AG04450 (cell line): ENCODE results near the gene C17orf67. TPM values are rescaled to one million over a fixed set of nuclear protein-coding genes. Genes with fewer than 3 reads are reported as not detected.

Source experiments
- CTCF ChIA-PET: fragments of 300-600, 350-600 bp; formaldehyde crosslinking; extraction: SDS; loops from one replicate; lab custom pipeline; 2022; ENCODE audit warnings: antibody characterized with exemption, inconsistent platforms; lab: Charles Lee
- POLR2A ChIA-PET: fragments of 350-600 bp; formaldehyde crosslinking; extraction: SDS; loops from one replicate; lab custom pipeline; 2021; ENCODE audit warnings: antibody characterized with exemption, inconsistent platforms; lab: Yijun Ruan, JAX
- DNase-seq: peaks from one replicate; pipeline ENCODE4 v3.0.0-alpha.2; 2011; ENCODE audit warnings: low read depth, low spot score
- H3K27ac ChIP-seq: one replicate; pipeline ENCODE4 v1.5.1; 2012; ENCODE audit warnings: low read depth, low read length, control low read depth
- H3K27me3 ChIP-seq: one replicate; pipeline ENCODE4 v1.6.0; 2012; ENCODE audit warnings: low read length; ENCODE audit not compliant: control insufficient read depth, insufficient read depth
- H3K4me3 ChIP-seq: 2 replicates; pipeline ENCODE4 v1.5.1; 2011; ENCODE audit warnings: mild to moderate bottlenecking, low read depth, low read length, control low read depth
- H3K9me3 ChIP-seq: 2 replicates; pipeline ENCODE4 v1.5.1; 2012; ENCODE audit warnings: low read length; ENCODE audit not compliant: control insufficient read depth, insufficient read depth
- CTCF ChIP-seq: IDR thresholded peaks from 2 replicates; pipeline ENCODE4 v1.5.1; 2011; ENCODE audit warnings: low read depth, low read length, control low read depth, inconsistent platforms
- polyA plus RNA-seq: library from polyadenylated mRNA; depleted of rRNA; stranded (reverse); fragments of >200 nt; gene quantifications from 2 replicates; pipeline ENCODE4 v1.2.3, GENCODE V29; 2011

C17orf67 gene
- polyA plus RNA-seq, 1 experiment = 0.76 TPM

- H3K27ac ChIP-seq = no peak overlapping the region
- DNase-seq = no peak
- H3K27me3 ChIP-seq = no peaks in the 10 kb centered on the region
- H3K4me3 ChIP-seq = no peak overlapping the region
- TF ChIP-seq CTCF = no peak
- H3K9me3 ChIP-seq = no peaks in the 10 kb centered on the region; the same call in 1 of the 2 replicates
- POLR2A ChIA-PET = no interaction called here
- CTCF ChIA-PET = interaction anchor here (0.6 to 1.5 kb wide), 4 partner anchors 19 to 1102 kb away, joined by 3 to 5 read pairs (median 3); no protein-coding TSS in a partner anchor
These were observed 5.0 kb upstream of the C17orf67 start for GRCh38 chr17:56838687-56839086.

- Histone ChIP-seq H3K4me3 (peak overlapping the region; percentile 77), H3K9me3 (no peaks in the 10 kb centered on the region; the same call in 1 of the 2 replicates), H3K27me3 (no peaks in the 10 kb centered on the region), H3K27ac (no peak overlapping the region)
- CTCF ChIA-PET = interaction anchor here (1.0 to 3.1 kb wide), 4 partner anchors 16 to 243 kb away, joined by 4 to 18 read pairs (median 5); no protein-coding TSS in a partner anchor
- POLR2A ChIA-PET = interaction anchor here (1.0 to 1.3 kb wide), 2 partner anchors 44 to 79 kb away, joined by 3 to 5 read pairs; partner anchors contain the start of gene TRIM25
- DNase-seq = no peak
- no peak for TF ChIP-seq CTCF
These were observed 1.5 kb upstream of the C17orf67 start for GRCh38 chr17:56835264-56835585.

- Histone ChIP-seq H3K4me3 (peak overlapping the region; percentile 77), H3K9me3 (no peaks in the 10 kb centered on the region; the same call in 1 of the 2 replicates), H3K27me3 (no peaks in the 10 kb centered on the region), H3K27ac (peak overlapping the region; percentile 41)
- POLR2A ChIA-PET = interaction anchor here (1.0 to 1.3 kb wide), 2 partner anchors 45 to 79 kb away, joined by 3 to 5 read pairs (median 5); partner anchors contain the start of gene TRIM25
- CTCF ChIA-PET = interaction anchor here (1.6 to 3.1 kb wide), 3 partner anchors 16 to 242 kb away, joined by 4 to 18 read pairs (median 6); no protein-coding TSS in a partner anchor
- no peak for TF ChIP-seq CTCF
- no peak for DNase-seq
These were observed 902 bp upstream of the C17orf67 start for GRCh38 chr17:56834380-56835263.

DNA sequence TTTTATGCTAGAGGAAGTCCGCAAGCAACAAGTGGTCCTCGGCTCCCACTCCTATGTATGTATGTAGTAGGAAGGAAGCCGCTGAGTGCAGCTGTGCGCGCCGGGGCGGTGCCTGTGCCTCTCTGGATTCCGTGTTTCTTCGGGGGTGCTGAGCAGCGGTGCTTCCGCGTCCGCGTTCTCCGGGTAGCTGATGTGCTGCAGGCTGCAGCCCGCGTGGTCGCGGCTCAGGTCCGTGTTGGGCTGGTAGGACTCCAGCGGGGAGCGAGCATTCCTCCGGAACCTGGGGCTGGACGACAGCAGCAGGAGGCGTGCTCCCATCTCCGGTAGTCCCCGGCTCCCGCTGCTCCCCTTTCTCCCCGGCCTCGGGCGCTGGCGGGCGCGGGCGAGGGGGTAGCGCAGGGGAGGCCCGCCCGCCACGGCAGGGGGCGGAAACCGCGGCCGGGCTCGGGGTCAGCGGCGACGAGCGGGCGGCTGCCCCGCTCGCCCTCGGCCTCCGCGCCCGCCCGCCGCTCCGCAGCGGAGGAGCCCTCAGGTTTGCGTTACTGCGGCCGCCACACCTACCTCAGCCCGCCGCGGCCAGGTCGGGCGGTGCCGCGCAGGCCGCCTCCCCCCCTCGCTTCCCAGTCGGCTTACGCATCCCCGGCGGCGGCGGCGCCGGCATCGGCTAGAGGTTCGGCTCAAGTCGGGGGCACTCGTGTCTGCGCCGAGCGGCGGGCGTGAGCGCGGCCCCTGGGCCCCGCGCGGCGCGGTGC is 487 bp downstream of the C17orf67 start:
- Histone ChIP-seq H3K4me3 (peak overlapping the region; percentile 89), H3K27ac (peak overlapping the region; percentile 40), H3K9me3 (no peaks in the 10 kb centered on the region; the same call in 1 of the 2 replicates), H3K27me3 (no peaks in the 10 kb centered on the region)
- no peak for TF ChIP-seq CTCF
- ChIA-PET CTCF (interaction anchor here (1.5 to 2.4 kb wide), 2 partner anchors 14 to 15 kb away, joined by 3 to 21 read pairs; no protein-coding TSS in a partner anchor), POLR2A (interaction anchor here (0.6 to 1.0 kb wide), 2 partner anchors 81 to 129 kb away, joined by 4 to 5 read pairs; partner anchors contain the start of gene TRIM25)
- peak; percentile 16 for DNase-seq
